Upper lobe of left lung (tissue), 4 donors: ENCODE measurements around the gene C1orf216.

Source experiments
- EP300 ChIP-seq, 4 donors: sonication (generic); formaldehyde crosslinking; IDR thresholded peaks; one replicate each; pipeline ENCODE4 v1.5.1; 2017; ENCODE audit warnings: antibody characterized with exemption in 4 of 4, control low read depth in 2 of 4
- POLR2A ChIP-seq, 4 donors: fragments of 450-650 bp; IDR thresholded peaks; one replicate each; pipeline ENCODE4 v1.5.1; 2016 to 2017; ENCODE audit warnings: antibody characterized with exemption in 4 of 4, mild to moderate bottlenecking in 2 of 4
- TF ChIP-seq, protein P1 (sequence below), 6 experiments: fragments of 450-650 bp in 4 of 6; fragments of 200-600 bp in 2 of 6; sonication (generic) in 2 of 6; IDR thresholded peaks; one replicate each; pipeline ENCODE4 v1.5.1; 2016 to 2019; ENCODE audit warnings: antibody characterized with exemption in 6 of 6

DNA sequence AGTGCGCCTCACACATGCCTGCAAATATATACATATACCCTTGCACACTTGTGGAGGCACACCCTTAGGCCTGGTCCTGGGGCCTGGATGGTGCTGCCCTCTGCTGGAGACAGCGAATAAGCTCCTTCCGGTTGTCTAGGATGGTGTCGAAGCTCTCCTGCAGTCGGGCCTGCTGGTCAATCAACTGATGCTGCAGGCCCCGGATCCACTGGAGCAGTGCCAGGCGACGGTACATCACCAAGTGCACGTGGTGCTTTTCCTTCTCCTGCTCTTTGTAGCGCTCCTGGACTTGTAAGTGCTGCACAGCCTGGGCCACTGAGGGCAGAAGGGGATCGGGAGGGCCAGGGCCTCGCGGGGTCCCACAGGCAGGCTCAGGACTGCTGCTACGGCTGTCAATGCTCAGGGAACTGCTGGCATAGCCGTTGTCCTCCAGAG lies 3.1 kb downstream of the C1orf216 start:
- TF ChIP-seq EP300 (IDR thresholded peaks at IDR 0.05): no peak
- TF ChIP-seq, protein P1, sequence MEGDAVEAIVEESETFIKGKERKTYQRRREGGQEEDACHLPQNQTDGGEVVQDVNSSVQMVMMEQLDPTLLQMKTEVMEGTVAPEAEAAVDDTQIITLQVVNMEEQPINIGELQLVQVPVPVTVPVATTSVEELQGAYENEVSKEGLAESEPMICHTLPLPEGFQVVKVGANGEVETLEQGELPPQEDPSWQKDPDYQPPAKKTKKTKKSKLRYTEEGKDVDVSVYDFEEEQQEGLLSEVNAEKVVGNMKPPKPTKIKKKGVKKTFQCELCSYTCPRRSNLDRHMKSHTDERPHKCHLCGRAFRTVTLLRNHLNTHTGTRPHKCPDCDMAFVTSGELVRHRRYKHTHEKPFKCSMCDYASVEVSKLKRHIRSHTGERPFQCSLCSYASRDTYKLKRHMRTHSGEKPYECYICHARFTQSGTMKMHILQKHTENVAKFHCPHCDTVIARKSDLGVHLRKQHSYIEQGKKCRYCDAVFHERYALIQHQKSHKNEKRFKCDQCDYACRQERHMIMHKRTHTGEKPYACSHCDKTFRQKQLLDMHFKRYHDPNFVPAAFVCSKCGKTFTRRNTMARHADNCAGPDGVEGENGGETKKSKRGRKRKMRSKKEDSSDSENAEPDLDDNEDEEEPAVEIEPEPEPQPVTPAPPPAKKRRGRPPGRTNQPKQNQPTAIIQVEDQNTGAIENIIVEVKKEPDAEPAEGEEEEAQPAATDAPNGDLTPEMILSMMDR (IDR thresholded peaks at IDR 0.05): peak; percentile 57 to 76 (median 71)
- TF ChIP-seq POLR2A (IDR thresholded peaks at IDR 0.05): no peak
